ENCODE data around the gene ZNF362.
A peak's percentile ranks its signal among the peaks of the same experiment; 100 is the strongest.

ZNF362 gene

DNA sequence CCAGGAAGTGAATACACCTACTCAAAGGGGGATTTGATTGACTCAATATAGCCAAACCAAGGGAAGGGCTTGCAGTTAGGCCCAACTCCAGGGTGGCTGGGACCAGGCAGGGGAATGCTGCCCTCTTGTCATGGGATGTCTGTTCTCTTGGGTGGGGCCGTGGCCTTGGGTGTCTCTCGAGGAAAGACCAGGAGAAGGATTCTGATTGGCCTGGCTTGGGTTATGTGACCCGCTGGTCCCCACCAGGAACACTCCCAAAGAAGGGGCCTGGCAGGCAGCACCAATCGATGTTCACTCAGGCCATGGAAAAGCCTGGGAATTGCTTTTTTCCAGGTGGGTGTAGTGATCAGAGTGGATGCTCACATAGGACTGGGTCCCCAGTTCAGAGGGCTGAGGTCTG is 10.1 kb upstream of the ZNF362 start:
- DNase-seq = no peak

DNA sequence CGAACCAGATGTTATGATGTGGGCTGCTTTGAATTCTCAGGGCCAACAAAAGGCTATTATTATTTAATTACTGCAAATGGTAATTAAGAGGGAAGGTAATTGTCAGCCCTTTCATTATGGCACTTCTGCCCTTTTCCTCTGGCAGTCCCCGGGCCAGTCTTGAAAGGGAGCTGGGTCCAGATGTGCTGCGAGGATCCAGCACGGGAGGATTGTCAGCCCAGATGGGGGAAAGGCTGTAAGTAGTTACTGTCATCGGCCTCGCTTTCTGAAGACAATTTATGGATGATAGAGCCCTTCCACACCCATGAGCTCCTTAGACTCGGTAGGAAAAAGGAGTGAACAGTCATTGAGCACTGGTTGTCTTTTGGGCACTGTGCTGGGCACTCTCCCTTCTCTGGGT is 8.7 kb upstream of the ZNF362 start:
- DNase-seq = no peak

DNA sequence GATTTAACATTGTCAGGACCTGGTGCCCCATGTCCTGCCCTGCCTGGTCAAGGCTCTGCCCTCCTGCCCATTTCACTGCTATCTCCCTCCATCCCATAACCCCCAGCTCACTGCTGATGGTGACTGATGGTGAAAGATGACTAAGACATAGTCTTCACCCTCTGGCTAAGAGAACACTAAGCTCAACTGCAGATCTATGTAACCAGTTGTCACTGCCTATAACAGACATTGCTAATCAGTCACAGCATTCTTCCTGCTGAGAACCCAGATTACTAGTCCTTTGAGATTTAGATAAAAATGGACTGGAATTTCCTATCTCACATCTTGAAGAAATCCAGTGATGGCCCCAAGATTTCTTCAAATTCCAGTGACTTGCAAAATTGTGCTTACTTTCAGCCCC is 8.0 kb upstream of the ZNF362 start:
- DNase-seq = no peak

DNA sequence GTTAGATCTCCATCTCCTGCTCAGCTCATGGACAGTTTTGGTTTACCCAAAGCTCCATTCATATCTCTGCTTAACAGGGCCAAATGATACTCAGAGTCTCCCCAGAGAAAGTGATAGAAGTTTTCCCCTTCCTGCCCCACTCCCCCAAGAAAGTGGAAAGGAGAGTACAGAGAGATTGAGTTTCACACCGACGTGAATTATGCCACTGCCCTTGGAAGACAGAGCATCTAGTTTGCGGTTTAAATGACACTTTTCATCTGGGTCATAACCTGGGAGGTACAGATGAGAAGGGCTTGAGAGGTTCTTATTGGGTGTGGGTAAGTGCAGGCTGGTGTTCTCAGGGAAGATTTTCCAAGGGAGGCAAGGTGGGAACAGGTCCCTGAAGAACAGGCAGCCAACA is 6.9 kb upstream of the ZNF362 start:
- DNase-seq = no peak

DNA sequence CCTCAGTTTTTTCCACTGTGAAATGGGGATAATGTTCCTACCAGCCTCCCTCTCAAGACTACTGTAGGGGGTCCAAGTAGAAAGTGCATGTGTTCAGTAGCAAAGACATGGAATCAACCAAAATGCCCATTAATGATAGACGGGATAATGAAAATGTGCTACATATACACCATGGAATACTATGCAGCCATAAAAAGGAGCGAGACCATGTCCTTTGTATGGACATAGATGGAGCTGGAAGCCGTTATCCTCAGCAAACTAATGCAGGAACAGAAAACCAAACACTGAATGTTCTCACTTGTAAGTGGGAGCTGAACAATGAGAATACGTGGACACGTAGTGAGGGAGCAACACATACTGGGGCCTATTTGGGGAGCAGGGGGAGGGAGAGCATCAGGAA is 6.1 kb upstream of the ZNF362 start:
- no peak for DNase-seq

DNA sequence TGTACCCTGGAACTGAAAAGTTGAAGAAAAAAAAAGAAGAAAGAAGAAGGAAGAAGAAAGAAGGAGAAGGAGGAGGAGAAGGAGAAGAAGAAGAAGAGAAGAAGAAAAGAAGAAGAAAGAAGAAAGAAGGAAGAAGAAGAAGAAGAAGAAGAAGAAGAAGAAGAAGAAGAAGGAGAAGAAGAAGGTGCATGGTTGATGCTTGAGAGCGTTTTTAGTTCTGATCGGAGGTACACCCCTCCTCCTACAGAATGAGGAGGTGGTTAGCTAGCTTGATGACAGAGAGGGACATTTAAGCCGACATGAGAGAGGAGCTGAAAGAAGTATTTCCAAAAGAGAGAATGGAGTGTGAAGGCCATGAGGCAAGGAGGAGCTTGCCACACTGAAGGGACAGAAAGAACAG is 5.6 kb upstream of the ZNF362 start:
- no peak for DNase-seq

DNA sequence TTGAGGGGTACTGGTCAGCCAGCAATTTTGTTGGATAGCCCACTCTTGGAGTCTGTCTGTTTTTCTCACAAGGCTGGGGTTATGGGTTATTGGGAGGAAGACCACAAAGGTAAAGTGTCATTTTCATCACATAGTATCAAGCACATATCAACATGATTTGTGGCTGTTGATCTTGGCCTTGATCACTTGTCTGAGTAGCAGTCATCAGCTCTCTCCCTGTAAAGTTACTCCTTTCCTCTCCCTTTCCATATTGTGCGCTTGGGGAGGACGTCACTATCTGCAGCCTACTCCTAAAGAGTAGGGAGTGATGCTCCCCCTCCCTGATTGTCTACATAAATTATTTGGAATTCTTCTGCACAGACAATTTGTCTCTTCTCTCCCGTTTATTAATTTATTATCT is 1.8 kb upstream of the ZNF362 start:
- no peak for DNase-seq

DNA sequence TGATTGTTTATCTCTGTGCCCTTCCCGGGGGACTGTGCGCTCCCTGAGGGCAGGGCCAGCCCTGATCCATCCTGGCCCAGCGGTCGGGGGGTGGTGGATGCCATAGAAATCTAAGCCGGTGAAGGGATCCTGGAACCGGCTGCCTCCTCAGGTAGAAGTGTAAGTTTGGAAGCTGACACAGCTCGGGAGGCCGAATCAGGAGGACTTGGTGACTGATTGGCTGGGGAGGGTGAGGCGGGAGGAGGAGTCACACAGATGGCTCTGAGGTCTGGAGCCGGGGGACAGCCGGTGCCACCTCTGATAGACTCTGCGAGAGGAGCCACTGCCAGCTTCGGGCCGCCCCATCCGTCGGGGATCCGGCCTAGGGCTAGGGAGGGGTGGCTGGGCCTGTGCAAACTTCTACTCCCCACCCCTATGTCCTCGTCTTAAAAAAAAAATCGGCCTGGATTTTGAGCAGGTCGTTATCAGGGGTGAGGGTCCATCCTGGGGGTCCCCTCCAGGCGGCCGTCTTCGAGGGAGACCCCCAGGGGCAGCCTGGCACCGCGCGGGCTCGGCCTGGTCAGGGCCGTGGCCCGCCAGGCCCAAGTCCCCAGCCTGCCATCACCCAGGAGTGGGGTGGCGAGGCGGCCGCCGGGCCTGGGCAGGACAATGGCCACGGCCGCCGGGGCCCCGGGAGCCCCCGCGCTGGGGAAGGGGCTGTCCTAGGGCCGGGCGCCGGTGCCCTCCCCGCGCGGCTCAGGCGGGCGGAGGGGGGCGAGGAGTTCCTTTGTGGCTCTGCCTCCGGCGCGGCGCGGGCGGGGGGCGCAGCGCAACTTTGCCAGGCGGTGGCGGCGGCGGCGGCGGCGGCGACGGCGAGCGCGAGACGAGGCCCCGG is 708 bp upstream of the ZNF362 start:
- DNase-seq = peak; percentile 45

DNA sequence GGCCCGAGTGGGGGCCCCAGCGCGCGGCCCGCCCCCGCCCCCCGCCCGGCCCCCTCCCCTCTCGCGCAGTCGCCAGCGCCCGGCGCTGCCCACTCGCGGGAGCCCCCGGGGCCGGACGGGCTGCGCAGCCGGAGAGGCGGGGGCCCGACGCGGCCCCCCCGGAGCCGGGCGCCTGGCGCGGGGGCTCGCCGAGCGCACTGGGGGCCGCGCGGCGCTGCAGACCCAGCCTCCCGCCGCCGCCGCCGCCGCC is 146 bp upstream of the ZNF362 start:
- DNase-seq = no peak

DNA sequence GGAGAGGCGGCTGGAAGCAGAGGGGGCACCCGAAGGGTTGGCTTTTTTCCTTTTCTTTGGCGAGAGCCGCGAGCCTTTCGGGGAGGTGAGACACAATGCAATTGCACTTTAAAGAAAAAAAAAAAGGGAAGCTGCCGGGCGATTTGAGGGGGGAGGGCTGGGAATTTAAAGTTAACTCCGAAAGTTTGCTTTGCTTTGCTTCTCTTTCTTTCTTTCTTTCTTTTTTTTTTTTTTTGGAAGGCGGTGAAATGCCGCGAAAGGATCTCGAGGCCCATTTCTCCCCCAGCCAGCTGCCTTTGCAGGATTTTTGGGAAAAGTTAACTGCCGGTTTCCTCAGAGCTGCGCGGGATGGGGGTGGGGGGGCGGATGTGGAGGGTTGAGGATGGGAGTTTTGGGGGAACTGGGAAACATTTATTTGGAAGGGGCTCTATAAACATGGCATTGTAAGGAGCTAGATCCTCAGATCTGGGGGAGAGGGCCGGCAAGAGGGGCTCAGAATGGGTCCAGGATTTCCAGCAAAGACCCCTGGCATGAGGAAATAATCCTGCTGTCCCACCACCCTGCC is 997 bp downstream of the ZNF362 start:
- no peak for DNase-seq

DNA sequence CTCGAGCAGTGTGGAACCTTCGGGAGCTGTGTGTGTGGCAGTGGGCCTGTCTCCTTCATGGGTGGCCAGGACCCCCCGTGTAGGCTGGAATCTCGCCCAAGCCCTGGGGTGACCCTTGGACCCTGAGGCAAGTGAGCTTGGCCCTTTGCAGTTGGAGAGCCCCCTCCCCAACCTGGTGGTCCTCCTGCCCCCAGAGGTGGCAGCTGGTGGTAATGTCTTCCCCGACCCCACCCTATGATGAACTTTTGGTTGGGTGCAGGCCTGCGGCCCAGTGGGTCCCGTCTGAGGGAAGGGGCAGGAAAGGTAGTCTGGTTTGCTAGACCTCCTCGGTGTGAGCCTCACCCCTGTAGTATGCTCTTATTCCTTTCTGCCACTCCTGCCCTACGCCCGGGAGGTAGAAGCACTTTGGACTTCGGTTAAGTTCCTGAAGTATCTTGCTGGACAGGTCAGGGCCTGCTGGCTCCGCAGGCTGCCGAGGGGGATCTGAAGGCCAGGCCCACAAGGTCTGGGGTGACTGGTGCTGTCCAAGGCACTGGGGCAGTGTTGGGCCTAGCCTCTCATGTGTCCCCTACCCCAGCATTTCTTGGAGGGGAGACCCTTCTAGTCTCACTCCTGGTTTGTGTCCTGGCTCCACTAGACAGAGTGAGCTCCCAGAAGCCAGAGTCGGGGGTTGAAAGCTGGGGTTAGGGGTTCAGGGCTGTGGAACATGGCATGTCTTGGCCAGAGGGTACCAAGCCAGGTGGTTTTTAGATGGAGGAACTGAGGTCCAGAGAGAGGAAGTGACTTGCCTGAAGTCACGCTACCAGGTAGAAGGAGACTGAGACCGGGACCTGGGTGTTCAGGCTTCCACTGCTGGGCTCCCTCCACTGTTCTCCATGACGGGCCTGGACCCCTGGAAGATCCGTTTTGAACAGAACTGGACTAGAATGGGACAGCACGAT is 1.8 kb downstream of the ZNF362 start:
- no peak for DNase-seq

DNA sequence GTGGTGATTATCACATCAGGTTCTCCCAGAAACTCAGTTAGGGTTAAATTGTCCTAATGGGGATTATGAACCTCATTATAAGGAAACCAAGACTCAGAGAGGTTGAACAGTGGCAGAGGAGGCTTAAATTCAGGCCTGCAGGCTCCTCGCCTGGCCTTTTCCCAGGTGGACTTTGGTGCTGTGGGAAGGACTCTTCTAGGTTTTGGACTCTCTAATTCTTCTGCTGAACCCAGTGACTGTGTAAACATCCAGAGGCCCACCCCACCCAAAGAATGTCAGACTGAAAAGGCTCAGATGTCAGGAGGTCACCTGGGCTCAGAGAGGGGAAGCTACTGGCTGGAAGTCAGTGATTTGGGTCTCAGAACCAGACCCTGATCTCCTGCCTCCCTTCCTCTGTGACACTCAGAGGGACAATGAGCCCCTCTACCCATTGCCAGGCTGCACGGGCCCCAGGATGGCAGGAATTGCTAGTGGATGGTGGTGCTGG is 2.5 kb downstream of the ZNF362 start:
- no peak for DNase-seq

DNA sequence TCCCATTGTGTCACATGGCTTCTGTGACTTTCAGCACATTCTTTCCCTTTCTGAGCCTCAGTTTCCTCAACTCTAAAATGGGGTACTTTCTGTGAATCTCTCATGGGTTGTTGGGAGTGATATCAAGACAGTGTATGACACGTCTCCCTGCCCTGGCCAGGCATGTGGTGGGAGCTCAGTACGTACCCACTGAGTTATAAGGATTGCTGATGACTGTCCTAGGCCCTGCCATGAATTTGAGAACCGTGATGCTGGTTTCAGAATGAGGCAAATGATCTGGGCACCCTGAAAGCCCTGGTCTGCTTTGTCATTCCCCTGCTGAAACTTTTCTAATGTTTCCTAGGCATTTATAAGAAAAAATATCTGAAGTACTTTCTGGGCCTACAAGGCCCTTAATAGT is 3.6 kb downstream of the ZNF362 start:
- no peak for DNase-seq

DNA sequence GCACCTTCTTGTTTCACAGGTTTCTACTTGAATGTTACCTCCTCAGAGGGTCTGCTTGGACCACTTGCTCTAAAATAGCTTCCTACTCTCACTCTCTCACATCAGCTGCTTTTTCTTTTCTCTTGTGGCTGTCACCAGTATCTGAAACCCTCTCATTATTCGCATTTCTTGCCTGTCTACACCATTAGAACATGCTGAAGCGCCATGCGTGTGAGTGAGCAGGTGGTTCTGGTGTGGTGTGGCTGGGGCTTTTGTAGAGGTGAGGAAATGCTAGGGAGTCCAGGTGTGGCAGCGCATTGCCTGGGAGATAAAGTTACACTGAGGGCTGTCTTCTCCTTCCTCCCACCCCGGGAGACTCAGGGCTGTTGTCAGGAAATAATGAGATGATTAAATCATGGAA is 4.1 kb downstream of the ZNF362 start:
- DNase-seq = peak; percentile 72

DNA sequence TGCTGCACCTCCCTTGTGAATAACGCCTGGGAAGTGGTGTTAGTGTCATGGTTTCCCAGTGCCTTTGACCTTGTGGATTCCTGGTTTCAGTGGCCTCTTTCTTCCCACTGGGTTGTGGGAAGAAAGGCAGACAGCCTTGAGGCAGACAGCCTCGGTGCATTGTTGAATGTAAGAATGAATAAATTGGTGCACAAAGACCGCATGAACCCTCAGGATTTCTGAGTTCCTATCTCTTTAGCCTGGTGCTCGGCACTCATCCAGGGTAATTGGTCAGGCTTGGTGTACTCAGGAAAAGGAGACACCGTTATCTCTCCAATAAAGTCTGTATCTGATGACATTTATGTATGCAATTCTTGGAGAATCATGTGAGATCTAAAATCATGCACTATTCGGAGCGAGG is 5.1 kb downstream of the ZNF362 start:
- DNase-seq = no peak

DNA sequence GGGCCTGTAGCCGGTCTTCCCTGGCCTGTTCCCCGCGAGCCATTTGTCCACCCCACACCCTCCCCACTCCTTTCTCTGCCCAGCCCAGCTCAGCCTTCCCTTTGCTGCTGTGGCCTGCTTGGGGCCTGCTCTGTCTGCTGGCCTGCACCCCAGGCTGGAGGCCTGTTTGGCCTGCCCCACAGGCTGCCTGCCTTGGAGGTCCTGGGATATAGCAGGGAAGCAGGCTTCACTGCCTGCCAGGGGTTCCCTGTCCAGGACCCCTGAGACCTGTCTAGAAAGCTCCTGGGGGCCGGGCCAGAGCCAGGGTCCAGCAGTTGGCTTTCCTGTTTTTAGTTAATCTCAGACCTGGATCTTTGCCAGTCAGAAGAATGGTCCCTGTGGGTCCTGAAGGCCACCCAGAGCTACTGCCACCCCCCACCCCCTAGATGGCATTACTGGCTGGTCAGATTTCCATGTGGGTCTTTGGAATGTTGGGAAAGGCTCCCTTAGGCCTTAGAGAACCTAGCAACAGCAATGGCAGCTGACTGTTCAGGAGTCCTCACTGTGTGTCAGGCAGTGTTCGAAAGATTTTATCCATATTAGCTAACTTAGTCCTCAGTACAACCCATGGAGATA is 7.7 kb downstream of the ZNF362 start:
- DNase-seq = no peak

DNA sequence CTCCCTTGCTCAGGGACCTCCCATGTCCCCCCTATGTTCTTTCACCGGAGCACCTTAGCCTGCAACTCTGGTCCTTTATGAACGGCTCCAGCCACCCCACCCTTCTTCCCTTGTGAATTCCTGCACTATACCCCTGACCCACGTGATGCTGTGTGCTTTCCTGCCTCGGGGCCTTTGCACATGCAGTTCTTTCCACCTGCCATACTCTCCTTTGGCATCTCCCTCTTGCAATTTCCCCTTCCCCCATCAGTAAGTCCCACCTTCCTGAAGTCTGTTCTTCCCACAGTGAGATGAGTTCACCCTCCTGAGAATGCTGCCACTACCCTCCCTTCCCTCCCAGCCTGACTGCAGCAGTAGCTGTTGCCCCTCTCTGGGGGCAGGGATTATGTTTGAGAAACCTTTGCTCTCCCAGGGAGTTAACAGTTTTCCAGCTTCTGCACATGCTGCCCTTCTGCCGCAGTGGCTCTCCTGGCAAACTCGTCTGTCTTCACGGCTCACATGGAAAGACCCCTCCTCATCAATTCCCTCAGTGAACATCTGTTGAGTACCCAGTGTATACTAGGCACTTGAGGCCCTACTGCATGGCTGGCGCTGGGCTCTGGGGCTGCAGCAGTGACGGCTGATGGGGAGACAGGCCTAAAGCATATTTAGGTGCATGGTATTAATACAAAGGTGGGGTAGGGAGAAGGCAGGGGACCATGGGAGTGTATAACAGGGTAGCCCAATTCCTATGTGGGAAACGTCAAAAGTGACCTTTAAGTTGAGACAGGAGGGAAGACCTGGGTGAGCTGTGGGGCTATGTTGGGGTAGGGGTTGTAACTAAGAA is 9.7 kb downstream of the ZNF362 start:
- no peak for DNase-seq

DNA sequence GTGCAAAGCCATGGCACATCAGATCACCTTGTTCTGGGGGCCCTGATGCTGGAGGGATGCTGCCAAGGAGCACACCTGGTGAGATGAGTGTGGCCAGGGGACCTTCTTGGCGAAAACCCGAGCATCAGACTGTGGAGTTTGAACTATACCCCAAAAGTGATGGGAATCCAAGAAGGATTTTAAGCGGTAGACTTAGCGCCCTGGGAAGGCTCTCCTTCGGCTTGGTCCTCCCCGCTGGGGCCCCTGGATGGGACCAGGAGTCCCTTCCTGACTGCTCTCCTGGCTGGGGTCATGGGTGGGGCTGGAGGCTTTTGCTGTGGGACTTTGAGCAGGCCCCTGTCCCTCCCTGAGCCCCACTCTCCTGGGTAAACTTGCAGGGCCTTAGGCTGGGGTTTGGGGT is 10.5 kb downstream of the ZNF362 start:
- DNase-seq = no peak

DNA sequence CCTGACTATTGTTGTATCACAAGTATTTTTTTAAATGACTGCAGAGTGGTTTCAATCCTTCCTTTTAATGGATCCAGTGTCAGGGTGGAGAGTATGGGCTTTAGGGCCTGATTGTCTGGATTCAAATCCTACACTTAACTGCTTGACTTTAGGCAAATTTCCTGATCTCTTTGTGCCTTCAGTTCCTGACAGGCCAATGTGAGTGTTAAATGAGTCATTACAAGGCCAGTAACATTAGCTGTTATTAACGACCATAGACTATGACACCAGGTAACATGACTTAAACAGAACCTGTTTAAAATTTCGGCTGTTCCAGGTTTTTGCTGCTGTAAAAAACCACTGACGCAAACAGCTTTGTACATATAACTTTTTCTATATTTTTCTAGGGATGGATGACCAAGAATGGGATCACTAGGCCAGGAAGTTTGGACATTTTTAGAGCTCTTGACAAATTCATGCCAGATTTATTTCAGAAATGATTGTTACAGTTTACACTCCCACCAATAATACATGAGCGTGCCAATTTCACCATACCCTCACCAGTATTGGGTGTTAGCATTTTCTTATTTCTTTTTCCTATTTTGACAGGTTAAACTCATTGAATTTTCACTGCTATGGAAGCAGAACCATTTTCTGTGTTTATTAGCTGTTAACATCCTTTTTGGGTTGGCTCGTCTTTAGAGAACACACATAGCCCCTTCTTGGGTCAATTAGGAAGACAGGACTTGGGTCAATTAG is 11.3 kb downstream of the ZNF362 start:
- DNase-seq = no peak

DNA sequence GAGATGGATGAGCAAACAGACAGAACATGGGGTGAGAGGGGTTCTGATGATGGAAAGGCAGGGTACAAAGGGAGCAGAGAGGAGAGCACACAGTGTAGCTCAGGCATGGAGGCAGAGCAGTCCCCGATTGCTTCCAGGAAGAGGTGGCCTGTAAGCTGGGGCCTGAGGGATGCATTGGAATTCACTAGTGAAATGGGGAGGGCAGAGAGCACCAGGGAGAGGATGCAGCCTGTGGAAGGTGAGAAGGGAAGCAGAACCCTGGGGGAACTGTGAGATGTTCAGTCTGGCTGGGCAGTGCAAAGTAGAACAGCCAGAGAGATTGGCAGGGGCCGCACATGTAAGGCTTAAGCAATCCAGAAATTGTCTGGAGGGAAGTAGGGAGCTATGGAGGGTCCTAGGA is 12.2 kb downstream of the ZNF362 start:
- no peak for DNase-seq

DNA sequence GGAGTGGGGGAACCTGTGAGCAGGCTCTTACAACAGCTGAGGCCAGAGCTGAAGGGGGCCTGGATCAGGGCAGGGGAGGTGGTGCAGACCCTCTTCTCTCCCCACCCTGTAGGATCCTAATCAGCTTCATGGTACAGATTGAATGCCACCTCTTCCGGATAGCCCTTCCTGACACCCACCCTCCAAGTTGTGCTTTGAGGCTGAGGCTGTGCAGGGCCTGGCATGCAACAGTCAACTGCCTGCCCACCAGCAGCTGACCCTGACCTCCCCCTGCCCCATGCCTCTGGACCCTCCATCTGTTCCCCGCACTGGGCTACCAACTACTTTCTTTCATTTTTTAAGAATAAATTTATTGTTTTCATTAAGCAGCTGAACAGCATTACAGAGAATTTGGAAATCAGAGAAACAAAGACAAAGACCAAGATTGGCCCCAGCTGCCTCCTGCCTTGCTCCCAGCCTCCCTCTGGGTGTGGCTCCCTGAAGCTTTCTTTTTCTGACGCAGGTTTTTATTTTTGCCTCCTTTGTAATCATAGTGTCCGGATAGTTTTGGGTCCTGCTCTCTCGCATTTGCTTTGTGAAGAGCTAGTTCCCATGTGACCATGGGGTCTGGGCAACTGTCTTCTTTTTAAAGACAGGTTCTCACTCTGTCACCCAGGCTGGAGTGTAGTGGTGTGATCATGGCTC is 12.8 kb downstream of the ZNF362 start:
- DNase-seq = no peak

Data from DMS153 (cell line).